GM12875 (cell line): ENCODE results near the gene AFAP1L2.

ENCODE experiments used
- H3K4me3 ChIP-seq: one replicate; pipeline ENCODE4 v1.5.1; 2011; ENCODE audit warnings: low read depth, low read length, control low read depth
- CTCF ChIP-seq: IDR thresholded peaks from 2 replicates; pipeline ENCODE4 v1.5.1; 2011; ENCODE audit warnings: low read depth, mild to moderate bottlenecking, control low read depth, inconsistent platforms, low read length, moderate library complexity, borderline replicate concordance; ENCODE audit not compliant: insufficient read depth

Gene AFAP1L2

GRCh38 chr10:114359041-114359952 is 45.0 kb downstream of the AFAP1L2 start:
- no peak for TF ChIP-seq CTCF
- no peak overlapping the region for H3K4me3 ChIP-seq

- no peak for TF ChIP-seq CTCF
- H3K4me3 ChIP-seq, result no peak overlapping the region
Observed at GRCh38 chr10:114357515-114357996, 46.7 kb downstream of the AFAP1L2 start.

GRCh38 chr10:114356751-114357514 is 47.4 kb downstream of the AFAP1L2 start:
- no peak overlapping the region for H3K4me3 ChIP-seq
- no peak for TF ChIP-seq CTCF

DNA sequence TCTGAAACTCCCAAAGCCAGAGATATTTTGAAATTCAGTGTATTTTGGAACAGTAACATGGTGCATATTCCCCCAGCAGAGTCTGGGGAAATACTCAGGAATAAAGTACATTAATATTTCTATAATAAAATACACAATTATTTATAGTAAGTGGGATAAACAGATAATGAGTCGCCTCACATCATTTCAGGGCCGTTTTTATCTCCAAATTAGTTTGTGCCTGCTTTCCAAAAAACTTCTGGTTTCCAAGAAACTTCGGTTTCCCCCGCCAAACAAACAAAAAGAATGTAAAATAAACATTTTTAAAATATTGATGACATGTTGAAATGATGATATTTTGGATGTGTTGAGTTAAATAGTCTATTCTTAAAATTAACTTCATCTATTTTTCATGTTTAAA is 48.2 kb downstream of the AFAP1L2 start:
- TF ChIP-seq CTCF, result no peak
- H3K4me3 ChIP-seq, result no peak overlapping the region

- no peak for TF ChIP-seq CTCF
- H3K4me3 ChIP-seq, result no peak overlapping the region
Observed at GRCh38 chr10:114353383-114353782, 50.9 kb downstream of the AFAP1L2 start.

DNA sequence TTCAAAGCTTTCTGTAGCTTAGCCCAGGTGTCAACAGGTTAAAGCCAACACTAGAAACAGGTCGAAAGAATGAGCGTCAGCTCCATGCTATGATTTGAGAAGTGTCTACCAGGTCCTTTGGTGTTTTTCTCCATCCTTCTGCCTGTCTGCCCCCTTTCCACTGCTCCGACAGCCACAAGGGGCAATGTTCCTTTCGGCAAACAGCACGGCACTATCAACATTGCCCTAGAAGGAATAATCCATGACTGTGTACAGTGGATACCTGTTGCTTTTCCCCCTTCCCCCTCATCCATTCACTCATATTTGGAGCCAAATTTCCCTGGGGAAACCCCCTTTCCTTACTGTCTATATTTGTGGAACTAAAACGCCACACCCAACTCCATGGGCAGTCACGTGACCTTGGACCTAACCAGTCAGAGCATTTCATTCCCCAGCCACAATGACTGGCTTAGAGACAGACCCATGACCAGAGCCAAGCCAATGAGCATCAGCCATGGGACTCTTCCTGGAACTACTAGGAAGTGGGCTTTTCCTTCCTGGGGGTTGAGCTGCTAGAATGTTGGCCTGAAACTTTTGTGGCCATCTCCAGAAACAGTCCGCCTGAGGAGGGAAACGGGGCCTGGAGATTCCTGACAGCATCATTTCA is 51.5 kb downstream of the AFAP1L2 start:
- H3K4me3 ChIP-seq, result no peak overlapping the region
- TF ChIP-seq CTCF, result no peak
